OCI-M2 (cell line): ENCODE results near the gene EFR3B.
"Not testable (repeated sequence)": the region's sequence is repeated elsewhere in the genome, so short reads cannot be mapped to it uniquely, and the experiment has no call there.

Experiments used
- DNase-seq: peaks from one replicate; lab custom pipeline; 2025; ENCODE audit not compliant: unreplicated experiment; lab: John Stamatoyannopoulos, UW

Gene EFR3B

DNA sequence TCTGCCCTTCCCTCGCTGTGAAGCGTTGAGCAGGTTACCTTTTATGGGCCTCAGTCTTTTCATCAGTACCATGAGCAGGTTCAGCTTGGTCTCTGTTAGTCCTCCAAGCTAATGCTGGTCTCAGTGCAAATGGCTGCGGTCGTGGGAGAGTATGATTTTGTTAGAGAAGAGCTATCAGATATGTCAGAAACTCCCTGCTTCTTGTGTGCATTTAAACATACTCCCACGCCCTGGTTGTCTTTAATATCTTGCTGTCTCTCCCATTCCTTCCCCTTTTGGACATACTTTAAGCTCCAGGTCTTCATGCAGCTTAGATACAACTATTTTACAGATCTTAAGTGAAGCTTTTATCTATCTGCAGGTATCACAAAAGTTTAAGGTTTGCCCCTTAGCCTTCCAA lies 62.9 kb downstream of the EFR3B start:
- no peak for DNase-seq

DNA sequence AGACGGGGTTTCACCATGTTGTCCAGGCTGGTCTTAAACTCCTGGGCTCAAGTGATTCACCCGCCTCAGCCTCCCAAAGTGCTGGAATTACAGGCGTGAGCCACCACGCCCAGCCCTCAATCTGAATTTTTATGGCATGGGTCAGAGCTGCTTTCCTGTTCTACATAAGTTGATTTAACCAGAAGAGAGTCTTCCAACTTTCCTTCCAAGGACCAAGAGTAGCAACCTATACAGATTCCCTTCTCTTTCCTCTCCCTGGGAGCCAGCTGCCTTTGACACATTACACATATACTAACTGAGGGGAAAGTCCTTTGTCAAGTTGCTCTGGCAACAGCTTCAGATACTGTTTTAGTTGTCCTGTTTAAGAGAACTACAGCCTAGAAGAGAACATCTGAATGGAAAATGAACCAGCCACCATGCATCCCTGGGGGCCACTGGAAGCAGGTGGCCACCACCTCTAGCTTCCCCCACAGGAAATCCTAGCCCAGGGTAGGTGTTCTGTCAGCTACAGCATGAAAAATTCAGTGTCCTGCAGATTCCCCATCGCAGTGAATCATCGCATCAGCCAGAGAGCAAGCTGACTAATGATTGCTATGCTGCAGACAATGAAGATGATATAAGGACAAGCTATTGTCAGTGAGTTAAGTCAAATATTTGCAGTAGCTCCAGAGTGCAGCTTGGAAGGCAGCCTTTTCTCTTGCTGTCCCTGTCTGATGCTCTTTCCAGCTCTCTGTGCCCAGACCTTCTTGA lies 63.6 kb downstream of the EFR3B start:
- DNase-seq: no peak

DNA sequence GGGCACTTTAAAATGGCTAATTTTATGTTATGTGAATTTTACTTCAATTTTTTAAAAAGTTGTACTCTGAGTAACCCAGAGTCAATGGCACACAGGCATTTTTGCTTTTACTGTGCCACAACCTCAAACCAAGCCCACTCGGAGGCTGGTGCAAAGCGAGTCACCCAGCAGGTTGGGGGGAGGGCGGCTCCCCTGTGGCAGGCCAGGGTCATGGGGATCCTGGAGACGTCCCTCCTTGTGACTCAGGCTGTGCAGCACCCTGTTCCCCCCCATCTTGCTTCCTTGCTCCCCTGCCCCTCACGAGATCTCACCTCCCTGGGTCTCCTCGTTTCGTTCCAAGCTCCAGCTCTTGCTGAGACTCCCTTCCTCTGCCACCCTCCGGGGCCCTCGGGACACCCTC lies 67.9 kb downstream of the EFR3B start:
- no peak for DNase-seq

DNA sequence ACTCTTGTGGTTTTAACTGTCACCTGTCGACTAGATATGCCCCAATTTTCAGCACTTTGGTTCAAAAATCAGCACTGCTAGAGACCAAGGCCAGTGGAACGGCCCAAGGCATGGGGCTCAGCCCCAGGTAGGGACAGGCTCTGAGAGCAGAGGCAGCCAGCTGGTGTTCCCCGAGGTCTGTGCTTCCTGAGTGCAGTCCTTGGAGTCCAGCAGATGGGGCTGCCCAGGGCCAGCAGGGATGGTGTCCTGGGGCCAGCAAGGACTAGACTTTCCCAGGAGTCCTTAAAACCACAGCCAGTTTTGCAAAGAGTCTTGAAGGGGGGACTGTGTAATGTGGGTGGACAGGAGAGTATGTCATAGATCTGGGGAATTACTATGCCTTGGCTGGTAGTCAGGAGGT lies 70.2 kb downstream of the EFR3B start:
- no peak for DNase-seq

DNA sequence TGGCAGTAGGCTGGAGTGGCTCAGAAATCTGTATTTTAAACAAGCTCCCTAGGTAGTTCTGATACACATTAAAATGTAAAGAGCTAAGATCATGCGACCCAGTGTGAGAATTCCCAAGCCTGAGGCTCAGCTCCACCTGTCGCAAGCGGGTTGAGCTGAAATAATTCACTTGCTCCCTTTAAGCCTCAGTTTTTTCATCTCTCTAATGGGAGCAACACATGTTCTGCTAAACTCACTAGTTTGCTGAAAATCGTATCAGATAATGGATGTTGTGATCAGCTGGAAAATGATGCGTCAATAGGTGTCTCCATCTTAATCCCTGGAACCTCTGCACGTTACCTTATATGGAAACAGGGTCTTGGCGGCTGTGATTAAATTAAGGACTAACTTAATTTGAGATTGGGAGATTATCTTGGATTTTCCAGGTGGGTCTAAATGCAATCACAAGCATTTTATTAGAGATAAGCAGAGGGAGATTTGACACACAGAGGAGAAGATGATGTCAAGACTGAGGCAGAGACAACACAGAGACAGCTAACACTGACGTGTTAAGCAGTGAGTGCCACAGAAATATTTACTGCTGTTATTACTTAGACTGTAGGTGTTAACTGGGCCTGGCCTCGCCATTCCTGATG lies 73.5 kb downstream of the EFR3B start:
- no peak for DNase-seq

DNA sequence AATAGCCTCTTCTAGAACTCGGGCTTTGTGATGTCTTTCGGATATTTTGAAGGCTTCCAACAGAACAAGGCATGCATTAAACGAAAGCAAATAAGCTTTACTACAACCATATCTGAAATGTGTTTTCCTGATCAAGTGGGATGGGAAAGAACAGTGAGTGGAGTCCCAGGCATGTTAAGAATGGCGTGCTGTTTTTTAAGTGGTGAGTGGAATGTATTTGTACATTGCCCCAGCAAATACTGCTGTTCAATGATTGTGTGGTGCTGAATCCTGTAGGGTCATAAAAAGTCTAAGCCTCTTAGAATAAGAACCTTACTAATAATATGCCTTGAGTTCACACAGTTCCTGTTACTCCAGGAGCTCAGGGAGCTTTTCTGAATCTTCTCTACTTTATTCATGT lies 74.0 kb downstream of the EFR3B start:
- DNase-seq: no peak

DNA sequence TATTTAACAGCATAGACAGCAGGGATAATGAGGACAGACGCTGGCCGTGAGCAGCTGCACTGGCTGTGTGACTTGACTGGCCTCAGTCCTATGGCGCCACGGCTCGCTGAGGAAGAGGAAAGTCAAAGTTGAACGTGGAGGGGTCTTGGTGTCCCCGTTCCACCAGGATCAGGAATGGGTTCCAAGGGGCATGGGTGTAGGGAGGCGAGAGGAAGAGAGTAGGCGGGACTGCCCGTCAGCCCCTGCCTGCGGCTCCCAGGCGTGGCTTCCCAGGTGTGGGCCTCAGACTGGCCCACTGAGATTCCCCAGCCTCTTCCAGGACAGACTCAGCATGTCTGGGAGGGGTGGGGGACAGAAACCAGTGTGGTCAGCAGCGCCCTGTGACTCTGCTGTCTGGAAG lies 75.1 kb downstream of the EFR3B start:
- no peak for DNase-seq

DNA sequence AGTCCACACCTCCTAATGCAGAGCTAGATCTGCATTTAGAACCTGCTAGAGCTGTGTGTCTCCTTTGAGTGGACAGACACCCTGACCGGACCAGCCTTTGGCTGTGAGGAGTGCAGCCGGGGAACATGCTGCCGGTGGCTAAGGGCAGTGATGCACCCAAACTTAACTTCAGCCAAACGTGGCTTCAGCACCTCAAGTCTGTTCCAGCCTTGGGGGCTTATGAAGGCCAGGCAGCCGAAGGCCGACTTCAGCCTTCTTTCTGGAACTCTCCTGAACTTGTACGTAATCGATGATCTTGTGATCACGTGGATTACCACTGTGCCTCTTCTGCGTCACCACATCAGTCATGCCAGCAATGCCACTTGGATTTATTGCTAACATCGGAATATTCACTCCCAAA lies 77.4 kb downstream of the EFR3B start:
- no peak for DNase-seq

DNA sequence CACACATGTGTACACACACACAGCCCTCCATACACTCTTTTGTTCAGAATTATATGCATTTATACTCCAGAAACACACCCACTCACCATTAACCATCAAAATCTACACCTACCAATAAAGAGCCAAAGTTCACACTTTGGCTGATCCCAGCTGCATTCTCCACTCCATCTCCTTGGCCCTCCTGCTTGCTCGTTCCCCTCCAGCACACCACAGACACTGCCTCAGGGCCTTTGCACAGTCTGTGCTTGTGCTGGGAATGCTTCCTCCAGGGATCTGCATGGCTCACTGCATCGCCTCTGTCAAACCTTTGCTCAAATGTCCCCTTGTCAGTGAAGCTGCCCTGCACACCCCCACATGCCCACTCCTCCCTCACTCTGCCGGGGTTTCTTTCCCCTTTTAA lies 80.5 kb downstream of the EFR3B start:
- DNase-seq: no peak

DNA sequence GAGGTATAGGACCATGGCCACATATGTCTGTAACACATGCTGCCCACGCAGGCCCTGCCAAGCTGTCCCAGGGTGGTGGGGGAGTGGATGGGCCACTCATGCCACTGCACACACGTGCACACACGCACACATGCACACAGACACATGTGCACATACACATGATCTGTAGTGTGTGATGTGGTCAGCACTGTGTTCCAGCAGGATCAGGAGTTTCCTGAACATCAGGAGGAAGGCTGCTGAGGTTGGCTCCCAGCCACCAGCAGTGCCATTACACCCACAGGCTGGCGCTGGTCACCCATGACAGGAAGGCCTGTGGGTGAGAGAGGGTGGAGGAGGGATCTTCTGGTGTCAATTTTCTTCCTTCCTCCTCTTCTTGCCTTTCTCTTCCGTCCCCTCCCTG lies 81.8 kb downstream of the EFR3B start:
- DNase-seq: no peak

DNA sequence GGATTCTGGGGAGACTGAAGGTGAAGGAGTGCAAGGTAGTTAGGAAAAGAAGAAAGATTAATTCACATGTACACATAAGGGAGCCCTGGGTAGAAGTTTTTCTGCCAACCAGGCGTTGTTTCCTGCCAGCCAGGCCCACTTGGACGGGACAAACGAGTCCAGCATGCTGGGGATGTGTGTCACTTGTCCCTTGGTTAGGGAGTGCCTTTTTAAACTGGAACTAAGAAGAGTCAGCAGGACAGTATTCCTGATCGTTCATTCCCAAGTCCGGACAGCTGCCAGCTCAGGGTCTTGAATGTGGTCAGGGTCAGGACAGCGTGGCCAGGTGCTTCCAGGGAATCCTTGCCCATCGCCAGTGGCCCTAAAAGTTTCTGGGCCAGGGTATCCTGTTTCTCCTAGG lies 83.3 kb downstream of the EFR3B start:
- no peak for DNase-seq

DNA sequence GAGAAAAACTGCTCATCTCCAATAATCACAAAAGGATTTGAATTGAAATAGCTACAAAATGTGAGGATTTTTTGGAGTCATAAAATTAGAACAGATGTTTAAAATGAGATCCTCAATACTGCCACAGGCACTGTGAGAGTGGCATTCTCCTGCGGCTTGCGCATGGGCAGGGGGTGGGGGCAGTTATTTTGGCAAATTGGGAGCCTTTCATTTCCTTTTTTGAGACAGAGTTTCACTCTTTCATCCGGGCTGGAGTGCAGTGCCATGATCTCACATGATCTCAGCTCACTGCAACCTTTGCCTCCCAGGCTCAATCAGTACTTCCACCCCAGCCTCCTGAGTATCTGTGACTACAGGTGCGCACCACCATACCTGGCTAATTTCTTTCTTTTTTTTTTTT lies 84.1 kb downstream of the EFR3B start:
- DNase-seq: no peak

DNA sequence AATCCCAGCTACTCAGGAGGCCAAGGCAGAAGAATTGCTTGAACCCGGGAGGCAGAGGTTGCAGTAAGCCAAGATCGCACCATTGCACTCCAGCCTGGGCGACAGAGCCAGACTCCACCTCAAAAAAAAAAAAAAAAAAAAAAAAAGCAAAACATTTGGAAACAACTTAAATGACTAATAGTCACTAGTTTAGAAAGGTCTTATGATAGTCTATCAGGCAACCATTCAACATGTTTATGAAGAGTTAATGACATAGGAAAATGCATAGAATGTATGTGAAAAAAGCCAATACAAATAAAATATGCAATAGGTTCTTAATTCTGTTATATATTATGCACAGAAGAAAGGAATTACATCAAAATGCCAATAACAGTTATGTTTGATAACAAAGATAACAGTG lies 85.2 kb downstream of the EFR3B start:
- not testable (repeated sequence) for DNase-seq

DNA sequence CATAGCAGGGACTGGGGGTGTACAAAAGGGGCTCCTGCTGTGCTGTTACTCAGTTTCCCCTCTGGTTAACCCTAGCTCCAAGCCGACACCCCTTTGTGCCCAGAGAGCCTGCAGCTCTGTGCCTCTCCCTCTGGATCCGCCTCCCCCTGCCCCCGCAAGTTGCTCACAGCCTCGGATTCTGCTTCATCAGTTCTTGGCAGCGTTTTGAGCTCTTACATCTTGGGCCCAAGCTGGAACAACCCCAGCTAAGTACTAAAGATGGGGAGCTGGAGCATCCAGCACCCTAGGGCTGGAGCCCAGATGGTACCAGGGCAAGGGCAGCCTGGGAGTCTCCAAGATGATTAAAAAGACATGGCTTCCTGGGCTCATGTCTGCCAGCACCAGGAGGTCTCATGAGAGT lies 85.8 kb downstream of the EFR3B start:
- DNase-seq: no peak

DNA sequence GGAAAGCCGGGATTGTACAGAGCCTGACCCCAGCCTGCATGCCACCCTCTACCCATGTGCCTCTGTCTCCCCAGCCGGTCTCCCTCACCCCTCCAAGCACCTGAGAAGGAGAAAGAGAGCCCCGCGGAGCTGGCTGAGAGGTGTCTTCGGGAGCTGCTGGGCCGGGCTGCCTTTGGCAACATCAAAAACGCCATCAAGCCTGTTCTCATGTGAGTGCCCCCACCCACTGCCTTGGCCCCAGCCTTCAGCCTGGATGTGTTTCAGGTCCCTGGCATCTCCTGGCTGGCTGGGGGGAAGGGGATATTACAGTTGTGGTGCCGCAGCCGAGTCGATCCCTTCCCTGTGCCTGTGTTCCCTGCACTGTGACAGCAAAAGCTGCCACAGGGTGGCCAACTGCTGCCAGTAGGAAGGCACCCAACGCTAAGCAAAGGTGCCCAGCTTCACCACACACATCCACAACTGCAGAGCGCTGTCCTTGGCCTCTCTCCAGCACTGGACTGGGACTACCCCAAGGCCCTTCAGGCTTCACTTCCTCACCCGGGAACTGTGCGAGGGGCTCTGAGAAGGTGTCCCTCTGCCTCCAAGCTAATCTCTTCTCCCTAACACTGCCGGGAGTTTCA lies 88.1 kb downstream of the EFR3B start:
- no peak for DNase-seq

DNA sequence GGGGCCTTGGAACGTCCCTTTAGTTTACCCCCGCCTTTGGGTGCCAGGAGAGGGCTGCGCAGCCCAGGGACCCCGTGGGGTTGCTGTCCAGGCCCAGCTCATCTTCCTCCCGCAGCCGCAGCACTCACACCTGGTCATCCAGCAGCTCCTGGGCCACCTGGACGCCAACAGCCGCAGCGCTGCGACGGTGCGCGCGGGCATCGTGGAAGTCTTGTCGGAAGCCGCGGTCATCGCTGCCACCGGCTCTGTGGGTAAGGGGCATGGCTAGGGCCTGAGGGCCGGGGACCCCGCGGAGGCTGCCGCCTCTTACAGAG lies 89.3 kb downstream of the EFR3B start:
- DNase-seq: no peak

DNA sequence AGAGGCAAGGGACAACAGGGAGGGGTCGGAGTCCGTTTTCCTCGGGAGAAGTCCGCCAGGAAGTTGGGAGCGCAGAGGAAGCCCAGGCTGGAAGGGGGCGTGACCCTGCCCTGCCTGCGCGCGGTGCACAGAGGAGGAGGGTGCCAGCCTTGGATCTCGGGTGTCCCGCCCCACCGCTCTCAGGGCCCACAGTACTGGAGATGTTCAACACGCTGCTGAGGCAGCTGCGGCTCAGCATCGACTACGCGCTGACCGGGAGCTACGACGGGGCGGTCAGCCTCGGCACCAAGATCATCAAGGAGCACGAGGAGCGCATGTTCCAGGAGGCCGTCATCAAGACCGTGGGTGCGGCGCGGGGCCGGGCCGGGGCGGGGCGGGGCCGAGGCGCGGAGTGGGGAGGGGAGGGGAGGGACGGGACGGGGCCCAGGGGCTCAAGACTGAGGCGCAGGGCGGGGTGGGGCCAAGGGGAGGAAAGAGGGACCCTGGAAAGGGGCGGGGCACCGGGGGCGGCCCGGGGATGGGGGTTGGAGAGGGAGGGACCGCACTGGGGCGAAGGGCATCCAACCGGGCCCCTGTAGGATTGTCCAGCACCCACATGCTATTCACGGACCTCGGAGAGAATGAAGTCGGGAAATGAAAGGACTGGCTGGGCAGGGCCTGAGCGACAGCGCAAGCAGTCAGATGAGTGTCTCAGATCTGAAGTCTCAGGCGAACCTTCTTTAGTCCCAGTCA lies 89.9 kb downstream of the EFR3B start:
- no peak for DNase-seq

DNA sequence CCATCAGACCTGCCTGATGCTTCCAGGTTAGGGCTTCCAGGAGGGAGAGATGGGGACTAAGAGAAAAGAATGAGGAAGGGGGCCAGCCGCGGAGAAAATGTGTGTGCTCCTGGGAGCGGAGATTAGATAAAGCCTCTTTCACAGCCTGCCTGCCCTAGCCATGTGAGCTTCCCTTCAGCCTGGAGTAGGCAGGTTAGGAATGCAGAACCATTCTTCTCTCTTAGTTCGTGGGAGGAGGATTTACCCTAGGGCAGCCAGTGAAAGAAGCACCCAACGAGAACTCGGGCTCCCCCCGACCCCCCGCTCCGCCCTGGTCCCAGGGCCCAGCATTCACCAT lies 90.4 kb downstream of the EFR3B start:
- no peak for DNase-seq

DNA sequence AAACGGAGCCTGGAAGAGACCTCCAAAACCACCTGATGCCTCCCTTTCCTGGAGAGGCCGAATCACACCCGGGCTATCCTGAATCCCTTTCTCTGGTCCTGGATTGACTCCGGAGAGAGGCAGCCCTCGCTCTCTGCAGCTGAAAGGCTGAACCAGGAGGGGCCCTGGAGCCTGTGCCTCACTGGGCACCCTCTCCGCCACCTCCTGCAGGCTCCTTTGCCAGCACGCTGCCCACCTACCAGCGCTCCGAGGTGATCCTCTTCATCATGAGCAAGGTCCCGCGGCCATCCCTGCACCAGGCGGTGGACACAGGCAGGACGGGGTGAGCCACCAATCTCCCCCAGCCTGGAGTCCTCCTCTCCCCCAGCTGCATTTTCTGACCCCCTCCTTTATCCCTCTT lies 90.8 kb downstream of the EFR3B start:
- no peak for DNase-seq

DNA sequence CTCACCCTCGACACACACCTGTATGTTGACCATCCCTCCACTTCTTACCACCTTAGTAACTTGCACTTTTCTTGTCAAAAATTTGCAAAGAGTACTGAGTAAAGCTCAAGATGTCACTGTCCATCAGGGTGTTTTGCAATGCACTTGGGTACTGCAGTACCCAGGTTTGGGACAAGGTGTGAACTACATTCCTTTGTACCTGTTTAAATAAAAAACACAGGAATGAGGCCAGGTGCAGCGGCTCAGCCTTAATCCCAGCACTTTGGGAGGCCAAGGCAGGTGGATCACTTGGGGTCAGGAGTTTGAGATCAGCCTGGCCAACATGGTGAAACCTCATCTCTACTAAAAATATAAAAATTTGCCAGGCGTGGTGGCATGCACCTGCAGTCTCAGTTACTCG lies 98.7 kb downstream of the EFR3B start:
- DNase-seq: not testable (repeated sequence)

DNA sequence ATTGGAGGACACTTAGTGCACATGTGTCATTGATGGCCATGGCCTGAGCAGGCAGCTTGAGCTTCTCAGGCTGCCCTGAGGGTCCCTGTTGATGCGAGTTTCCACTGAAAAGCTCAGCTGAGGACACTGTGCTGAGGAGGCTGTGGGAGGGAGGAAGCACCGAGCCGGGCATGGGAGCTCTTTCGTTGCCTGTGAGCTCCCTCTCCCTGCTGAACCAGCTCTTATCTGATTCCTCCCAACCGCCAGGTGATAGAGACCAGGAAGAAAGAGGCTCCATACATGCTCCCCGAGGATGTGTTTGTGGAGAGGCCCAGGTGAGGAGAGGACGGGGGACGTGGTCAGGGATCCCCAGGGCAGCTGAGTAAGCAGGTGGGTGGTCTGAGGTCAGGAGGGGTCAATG lies 99.2 kb downstream of the EFR3B start:
- DNase-seq: no peak

DNA sequence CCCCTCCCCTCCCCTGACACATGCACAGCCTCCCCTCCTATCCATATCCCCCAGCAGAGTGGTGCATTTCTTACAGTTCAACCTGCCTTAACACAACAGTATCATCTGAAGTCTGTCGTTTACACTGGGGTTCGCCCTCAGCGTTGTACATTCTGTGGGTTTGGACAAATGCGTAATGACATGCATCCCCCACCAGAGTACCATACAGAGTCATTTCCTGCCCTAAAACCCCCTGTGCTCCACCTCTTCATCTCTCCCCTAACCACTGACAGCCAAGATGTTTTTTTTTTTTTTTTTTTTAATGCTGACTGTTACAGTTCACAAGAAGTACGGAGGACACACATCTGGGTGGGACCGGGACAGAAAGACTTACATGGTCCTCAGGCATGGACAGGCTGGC lies 103.9 kb downstream of the EFR3B start:
- no peak for DNase-seq
